SK-N-MC (cell line): ENCODE results near the gene NNAT.

Experiments
- EZH2 ChIP-seq: fragments of 200-600 bp; sonication (generic); IDR thresholded peaks from one replicate; pipeline ENCODE4 v1.6.1; 2017; ENCODE audit warnings: antibody characterized with exemption
- FOXP2 ChIP-seq: optimal IDR thresholded peaks from 2 replicates; pipeline ENCODE3; 2011; ENCODE audit warnings: mild to moderate bottlenecking, moderate library complexity; ENCODE audit not compliant: insufficient read depth; ENCODE audit errors: extremely low read length, control extremely low read depth
- POLR2AphosphoS5 ChIP-seq: IDR thresholded peaks from 2 replicates; pipeline ENCODE4 v1.6.1; 2012; ENCODE audit warnings: mild to moderate bottlenecking, low read depth, low read length, borderline replicate concordance

- no peak for TF ChIP-seq POLR2AphosphoS5
- no peak for TF ChIP-seq EZH2
- TF ChIP-seq FOXP2 = no peak
Measured at GRCh38 chr20:37471741-37472235, 49.3 kb upstream of the NNAT start.
